IPS-18c (cell line): Measurements from ENCODE around the gene FMOD.

Experiments used
- H3K4me3 ChIP-seq: 2 replicates; pipeline ENCODE4 v1.7.0; 2013; ENCODE audit warnings: low read depth, mild to moderate bottlenecking, low read length, moderate library complexity; ENCODE audit not compliant: insufficient read depth
- H3K9me3 ChIP-seq: one replicate; pipeline ENCODE4 v1.6.1; 2013; ENCODE audit warnings: mild to moderate bottlenecking, low read length, moderate library complexity; ENCODE audit not compliant: control insufficient read depth, insufficient read depth

The FMOD gene

DNA sequence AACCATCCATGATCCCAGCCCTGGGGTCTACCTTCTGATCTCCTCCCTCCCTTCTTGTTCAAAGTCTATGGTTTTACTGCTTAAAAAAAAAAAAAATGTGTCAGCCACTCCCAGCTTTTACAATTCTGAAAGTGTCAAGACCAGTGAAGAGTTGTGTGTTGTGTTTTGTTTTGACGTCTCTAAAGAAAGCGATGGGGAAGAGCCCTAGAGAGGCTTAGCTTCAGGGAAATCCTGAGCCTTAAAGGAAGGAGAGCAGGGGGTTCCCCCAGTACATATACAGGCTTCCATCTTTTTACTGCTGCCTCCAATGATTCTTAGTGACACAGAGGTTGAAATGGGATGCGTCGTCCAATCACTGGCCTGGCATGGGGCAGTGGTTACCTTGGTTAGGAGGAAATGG, 13.9 kb upstream of the FMOD start:
- Histone ChIP-seq H3K9me3 (no peaks in the 10 kb centered on the region), H3K4me3 (no peak overlapping the region)

DNA sequence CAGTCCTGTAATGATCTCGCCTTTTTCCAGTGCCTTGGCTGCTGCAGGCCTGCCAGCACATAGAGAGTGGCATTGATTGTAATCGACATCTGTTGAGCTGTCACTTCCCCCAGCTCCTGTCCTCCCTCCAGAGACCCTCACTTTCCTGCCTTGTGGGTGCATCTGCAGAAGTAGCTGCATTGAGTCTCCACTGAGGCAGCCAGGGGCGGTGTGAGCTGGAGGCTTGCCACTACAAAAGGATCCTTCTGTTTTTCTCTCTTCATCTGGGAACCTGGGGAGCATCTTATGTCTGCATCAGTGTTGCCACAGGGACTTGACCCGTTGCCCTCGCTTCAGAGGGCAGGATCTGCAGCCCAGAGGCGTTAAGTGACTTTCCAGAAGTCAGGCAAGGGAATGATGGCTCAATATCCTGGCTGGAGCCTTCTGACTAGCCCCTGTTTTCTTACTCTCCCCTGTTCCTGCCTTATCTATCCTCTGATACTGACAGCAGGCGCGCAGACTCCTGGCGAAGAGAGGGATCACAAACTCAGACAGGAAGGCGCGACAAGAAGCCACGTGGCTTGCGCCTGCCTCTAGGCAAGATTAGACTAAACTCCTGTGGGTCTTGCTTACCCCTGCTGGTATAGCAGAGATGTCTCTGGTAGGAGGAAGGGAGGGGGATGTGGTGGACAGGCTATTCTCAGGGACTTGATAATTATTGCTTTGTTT, 13.3 kb upstream of the FMOD start:
- no peaks in the 10 kb centered on the region for H3K9me3 ChIP-seq
- H3K4me3 ChIP-seq = no peak overlapping the region

DNA sequence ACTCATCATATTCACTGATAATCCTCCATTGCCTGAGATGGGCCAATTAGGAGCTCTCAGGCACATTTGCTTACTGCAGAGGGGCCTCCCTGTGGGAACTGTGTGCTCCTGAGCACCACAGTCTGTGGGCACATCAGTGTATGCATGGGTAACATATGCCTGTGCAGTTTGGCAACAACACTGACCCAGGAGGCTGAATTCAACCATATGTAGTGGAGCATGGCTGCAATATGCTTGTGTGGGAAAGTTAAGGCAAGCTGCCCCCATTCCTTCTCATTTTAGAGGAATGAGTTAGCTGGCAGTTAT, 11.8 kb upstream of the FMOD start:
- Histone ChIP-seq H3K9me3 (no peaks in the 10 kb centered on the region), H3K4me3 (no peak overlapping the region)

DNA sequence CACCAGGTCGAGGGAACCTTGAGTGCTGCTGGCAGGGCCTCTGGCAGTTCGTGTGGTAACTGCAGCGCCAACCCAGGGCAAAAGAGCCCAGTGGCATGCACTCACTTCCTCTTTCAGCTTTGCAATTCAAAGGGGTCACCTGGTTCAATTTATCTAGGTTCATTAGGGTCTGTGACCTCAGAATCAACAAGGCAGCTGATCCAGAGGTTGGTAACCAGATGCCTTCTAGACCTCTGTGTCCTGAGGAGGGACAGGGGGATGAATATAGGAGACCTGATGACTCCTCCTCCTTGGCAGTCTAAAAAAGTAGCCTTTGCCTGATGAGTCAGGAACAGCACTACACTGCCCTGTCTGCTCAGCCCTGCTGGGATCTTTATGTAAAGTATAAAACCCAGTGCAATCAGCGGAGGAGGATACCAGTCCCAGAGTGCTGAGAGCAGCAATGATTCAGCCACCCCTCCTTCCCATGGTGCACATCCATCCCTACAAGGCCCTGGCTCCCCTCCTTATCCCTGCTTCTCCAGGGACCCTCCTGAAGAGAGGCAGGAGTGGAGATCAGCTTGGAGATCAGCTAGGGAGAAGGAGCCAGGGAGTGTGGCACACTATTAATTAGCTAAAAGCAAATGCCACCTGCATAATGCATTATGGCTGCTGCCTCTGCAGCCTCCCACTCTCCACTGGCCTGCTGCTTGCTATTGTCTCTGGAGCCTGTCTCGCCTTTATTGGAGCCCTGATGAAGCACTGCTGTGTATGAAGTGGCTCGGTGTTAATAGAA, 11.2 kb upstream of the FMOD start:
- no peak overlapping the region for H3K4me3 ChIP-seq
- H3K9me3 ChIP-seq = no peaks in the 10 kb centered on the region

DNA sequence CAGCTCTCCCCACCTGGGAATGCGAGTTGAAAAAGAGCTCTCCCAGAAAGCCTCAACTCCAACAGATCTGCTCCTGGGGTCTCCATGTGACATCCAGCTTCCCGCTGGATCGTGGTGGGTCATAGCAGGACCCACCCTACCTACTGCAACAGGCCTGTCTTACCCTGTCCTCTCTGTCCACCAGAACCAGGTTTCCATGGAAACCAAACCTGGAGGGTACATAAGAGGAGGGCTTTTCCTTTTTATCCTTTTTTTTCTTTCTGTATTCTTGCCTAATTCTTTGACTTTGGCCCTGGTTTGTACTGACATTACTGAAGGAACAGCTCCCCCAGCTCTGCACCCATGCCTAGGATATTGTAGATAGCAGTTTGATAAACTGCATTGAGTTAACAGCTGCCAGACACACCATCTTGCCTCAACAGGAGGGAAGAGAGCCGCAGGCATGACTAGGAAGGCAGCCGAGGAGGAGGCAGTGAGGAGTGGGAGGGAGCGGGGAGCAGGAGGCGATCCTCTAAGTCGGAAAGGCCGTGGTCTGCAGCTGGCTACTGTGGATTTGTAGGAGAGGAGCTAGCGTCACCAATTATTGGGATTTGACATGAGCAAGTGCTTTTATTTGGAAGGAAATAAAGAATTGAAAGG, 9.7 kb upstream of the FMOD start:
- H3K9me3 ChIP-seq = no peaks in the 10 kb centered on the region
- H3K4me3 ChIP-seq = no peak overlapping the region

DNA sequence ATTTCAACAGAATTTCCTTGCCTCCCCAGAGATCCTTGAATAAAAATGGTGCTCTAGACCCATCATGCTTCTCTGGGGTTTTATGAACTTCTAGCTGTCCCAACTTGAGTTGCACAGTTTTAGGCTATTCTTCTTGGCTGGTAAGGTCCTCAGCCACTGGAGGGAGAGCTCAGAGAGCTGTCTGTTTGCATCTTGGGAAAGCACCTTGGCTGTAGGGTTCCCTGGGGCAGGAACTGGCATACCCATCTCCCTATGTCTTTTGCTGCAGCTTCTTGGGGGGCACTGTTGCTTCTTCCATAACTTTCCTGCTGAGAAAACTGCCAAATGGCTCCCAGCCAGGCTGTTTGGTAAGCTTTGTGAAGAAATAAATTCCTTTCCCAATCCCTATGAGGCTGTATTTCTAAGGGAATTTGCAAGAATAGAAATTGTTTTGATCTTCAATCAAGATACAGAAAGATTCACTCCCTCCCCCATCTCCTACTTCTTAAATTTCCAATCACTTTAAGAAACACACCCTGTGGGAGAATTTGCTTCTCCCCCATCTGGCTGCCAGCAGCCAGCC, 8.2 kb upstream of the FMOD start:
- Histone ChIP-seq H3K4me3 (no peak overlapping the region), H3K9me3 (no peaks in the 10 kb centered on the region)

DNA sequence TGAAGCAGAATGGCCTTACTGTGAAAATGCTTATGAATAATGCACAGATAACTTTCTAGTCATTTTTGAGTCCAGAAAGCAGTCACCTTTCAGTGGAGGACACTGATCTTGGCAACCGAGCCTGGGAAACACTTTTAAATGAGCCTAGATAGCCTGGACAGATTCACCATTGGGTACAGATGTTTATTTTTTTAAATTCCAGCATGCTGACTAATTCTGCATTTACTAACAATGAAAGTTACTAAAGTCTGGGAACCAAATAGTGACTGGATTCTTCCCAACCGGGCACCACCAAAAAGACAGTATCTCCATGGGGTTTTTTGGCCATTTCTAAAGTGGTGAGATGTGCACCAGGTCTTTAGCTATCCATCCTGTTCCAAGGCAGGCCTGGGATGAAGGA, 3.3 kb upstream of the FMOD start:
- Histone ChIP-seq H3K4me3 (no peak overlapping the region), H3K9me3 (no peaks in the 10 kb centered on the region)

DNA sequence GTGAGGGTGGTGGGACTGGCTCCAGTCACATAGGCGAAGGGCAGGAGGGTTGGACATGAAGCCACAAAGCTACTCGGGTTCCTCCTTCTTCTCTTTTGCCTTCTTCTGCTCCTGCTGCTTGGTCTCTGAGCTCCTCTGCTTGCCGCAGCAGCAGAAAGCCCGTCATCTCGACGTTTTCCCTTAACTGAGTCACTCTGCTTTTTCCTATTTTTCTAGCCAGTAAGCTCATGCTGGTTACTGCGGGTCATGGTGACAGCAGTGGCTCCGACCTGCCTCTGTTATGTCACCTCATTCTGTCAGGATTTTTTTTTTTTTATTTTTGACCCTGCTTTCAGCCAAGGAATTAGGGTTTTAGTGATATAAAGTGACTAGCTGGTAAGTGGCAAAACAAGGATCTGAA, 2.6 kb upstream of the FMOD start:
- H3K9me3 ChIP-seq = no peaks in the 10 kb centered on the region
- no peak overlapping the region for H3K4me3 ChIP-seq

DNA sequence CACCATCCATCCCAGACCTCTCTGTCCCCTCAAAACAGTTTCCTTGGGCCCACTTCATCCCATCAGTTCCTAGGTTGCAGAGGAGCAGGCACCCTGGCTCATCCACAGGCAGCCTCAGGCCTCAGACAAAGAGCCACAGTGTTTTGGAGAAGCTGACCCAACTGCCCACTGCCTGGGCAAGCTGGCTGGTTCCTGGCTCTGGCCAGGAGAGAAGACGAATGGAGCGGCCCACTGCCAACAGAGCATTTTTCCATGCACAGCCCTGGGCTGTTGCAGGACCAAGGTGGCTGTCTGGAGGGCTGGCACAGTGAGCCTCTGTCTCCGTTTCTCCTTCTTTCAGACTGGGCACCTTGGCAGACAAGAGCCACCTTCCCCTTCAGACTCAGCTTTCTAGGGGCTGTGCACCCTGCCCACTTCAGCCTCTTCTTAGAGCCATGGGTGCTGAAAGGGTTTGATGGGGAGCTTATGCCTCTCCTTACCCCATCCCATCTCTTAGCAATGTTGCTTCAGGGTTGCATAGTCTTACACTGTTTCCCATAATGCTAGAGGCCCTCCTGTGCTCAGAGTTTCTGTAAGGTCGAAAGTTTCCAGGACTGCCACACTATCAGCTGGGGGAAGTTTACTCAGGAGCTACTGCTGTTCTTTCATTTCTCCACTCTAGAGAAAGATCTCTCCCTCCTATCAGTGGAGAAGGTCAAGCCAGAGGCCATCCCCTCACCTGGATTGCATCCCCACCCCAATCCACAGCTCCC, 973 bp downstream of the FMOD start:
- no peaks in the 10 kb centered on the region for H3K9me3 ChIP-seq
- no peak overlapping the region for H3K4me3 ChIP-seq

DNA sequence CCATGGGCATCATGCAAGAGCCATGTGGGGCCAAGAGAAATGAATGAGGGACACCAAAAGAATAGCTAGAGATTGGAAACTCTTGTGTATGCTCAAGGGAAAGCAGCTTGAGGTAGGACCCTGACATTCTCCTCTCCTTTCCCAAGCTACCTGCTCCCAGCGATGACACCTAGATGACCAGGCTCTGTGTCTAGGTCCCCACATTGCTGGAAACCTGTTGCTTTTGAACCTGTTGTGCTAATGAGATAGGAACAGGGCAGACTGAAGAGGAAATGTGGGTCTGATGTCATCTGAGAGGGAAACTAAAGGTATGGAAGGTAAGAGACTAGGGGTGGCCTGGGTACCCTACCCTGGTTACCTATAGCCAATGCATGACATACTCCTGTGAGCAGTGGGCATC, 1.8 kb downstream of the FMOD start:
- no peaks in the 10 kb centered on the region for H3K9me3 ChIP-seq
- H3K4me3 ChIP-seq = no peak overlapping the region

DNA sequence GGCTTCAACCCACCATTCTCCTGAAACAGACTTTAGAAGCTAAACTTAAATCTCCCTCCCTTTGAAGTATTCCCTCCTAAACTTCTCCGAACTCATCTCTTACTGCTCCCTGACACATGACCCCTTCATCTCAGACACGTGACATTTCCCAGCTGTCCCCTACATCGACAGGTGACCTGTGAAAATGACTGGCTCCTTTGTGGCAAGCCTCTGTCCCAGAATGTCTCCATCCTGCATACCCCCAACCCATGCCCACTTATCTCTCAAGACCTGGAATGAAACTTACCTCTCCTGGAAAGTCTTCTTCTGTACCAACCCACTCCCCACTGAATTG, 4.2 kb downstream of the FMOD start:
- no peak overlapping the region for H3K4me3 ChIP-seq
- H3K9me3 ChIP-seq = no peaks in the 10 kb centered on the region

DNA sequence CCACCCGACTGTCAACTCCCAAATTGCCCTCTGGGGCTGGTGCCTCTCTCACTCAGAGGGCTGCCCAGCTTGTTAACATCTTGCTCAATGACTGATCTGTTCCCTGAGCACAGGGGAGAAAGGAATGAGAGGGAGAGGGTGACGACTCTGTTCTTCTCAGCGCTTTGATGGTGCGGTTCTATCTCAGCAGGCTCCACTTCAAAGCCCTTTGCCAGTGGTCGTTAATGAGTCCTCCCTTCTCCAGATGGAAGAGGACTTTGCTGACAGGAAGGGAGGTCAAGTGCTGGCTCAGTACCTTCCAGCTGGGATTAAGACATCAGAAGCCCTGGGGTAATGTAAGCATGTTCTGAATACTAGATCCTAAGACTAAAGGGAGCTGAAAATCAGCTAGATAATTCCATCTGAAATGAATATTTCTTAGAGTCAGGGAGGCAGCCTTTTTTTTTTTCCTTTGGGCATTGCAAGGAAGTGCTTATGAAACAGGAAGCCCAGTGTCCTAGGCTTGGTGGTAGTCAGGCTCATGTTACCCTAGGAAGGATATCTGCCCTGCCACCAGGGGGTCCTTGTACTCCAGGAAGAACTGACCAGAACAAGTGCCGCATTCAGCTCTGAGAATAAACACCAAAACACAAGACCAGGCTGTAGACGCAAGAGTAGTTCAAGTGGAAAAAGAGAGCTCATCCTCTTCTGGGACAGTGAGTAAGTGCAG, 4.7 kb downstream of the FMOD start:
- Histone ChIP-seq H3K4me3 (no peak overlapping the region), H3K9me3 (no peaks in the 10 kb centered on the region)

DNA sequence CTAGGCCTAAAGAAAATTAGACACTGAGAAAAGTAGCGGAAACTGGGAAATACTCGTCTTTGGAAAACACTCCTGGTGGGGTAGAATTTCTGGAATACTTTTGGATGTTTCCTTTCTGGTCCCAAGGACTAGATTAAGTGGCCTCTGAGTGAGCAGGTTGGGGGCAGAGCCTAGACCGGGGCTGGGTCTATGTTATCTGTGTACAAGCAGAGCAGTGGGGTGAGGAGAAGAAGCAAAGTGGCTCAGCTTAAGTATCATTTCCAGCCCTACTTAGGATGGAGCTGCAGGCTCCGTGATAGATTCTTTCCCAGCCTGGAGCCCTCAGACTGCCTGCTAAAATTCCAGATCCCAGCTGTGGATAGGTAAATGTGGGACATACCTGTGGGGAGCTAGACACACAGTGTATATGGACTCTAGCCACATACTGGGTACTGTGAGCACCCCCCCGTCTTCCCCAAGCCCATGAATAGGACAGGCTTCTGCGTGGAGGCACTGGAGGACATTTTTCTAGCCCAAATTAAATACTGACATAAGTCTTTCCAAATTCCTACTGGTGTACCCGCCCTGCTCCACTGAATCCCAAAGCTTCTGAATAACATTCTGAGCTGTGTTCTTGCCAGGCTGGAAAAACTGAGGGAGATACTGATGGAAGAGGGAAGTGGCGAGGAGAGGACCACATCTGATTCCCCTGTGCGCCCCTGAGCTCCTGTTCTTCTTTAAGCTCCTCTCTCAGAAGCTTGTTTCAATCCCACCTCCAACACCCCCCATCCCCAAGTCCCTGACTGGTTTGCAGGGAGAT, 6.8 kb downstream of the FMOD start:
- no peaks in the 10 kb centered on the region for H3K9me3 ChIP-seq
- H3K4me3 ChIP-seq = no peak overlapping the region

DNA sequence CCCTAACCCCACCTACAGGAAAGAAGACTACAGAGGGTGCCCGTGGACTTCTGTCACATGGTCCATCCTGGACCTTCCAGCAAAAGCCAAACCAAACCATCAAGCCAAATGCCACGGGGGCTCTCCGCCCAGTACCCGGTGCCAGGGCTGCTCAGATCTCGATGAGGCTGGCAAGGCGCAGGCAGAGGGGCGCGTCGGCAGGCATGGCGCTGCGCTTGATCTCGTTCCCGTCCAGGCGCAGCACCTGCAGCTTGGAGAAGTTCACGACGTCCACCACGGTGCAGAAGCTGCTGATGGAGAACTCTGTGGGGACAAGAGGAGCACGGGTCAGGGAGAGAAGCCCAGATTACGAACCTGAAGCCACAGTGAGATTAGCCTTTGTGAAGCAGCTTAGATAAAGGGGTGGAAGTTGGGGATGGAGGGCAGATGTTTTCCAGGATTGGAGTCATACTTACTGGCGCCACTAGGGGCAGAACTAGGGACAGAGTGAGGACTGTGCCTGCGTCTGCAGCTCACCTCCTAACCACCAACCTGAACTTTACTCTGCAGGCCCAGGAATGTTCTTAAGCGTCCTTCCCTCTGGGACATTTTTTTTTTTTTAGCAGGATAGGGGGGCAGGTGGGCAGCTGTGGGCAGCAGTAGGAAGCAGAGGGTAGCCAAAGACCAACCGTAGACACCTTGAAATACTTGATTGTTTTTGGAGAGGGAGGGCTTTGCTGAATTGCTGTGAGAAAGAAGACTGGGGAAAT, 8.6 kb downstream of the FMOD start:
- Histone ChIP-seq H3K4me3 (no peak overlapping the region), H3K9me3 (no peaks in the 10 kb centered on the region)

DNA sequence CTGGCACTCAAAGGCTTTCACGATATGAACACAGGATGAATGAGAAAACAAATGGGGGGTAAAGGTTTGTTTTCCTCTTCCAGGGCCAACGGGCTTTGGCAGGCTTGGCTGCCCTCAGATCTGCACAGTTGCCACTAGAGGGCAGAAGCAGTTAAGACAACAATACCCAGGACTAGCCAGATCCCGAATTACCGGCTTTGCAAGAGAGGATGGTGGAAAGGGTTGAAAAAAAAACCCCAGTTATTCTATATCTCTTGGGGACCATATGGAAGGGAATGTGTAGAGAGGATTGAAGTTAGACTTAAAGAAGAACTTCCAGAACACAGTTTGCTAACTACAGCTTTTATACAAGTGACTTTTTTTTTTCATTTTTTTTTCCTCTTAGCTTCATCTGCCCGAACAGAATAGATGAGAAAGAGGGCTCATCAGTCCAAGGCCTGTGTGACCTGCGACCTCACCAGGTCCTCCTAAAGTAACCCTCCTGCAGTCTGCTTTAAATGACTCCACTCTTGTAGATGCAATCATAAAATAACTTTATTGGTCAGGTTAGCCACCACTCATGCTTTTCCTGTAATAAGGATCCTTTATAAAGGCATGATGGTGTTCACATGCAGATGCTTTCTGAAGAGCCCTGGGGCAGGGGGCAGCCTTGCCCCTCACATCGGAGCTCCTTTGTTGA, 10.7 kb downstream of the FMOD start:
- no peaks in the 10 kb centered on the region for H3K9me3 ChIP-seq
- no peak overlapping the region; the same call in 1 of the 2 replicates for H3K4me3 ChIP-seq
